Tibial nerve (tissue), 4 donors: Measurements from ENCODE around the gene GNG12.

Experiments used
- EP300 ChIP-seq, 2 donors: sonication (generic); formaldehyde crosslinking; IDR thresholded peaks; one replicate each; pipeline ENCODE4 v1.6.1; 2017; ENCODE audit warnings: antibody characterized with exemption in 2 of 2, mild to moderate bottlenecking in 1 of 2
- POLR2A ChIP-seq, 2 donors: fragments of 450-650 bp; IDR thresholded peaks; one replicate each; pipeline ENCODE4 v1.6.1; 2017; ENCODE audit warnings: antibody characterized with exemption in 2 of 2, mild to moderate bottlenecking in 2 of 2, moderate library complexity in 2 of 2
- TF ChIP-seq, protein P1 (sequence below), 5 experiments: fragments of 200-600 bp in 3 of 5; fragments of 450-650 bp in 2 of 5; sonication (generic) in 3 of 5; IDR thresholded peaks; one replicate each; pipeline ENCODE4 v1.5.1; 2016 to 2019; ENCODE audit warnings: antibody characterized with exemption in 5 of 5, mild to moderate bottlenecking in 3 of 5, moderate library complexity in 2 of 5

DNA sequence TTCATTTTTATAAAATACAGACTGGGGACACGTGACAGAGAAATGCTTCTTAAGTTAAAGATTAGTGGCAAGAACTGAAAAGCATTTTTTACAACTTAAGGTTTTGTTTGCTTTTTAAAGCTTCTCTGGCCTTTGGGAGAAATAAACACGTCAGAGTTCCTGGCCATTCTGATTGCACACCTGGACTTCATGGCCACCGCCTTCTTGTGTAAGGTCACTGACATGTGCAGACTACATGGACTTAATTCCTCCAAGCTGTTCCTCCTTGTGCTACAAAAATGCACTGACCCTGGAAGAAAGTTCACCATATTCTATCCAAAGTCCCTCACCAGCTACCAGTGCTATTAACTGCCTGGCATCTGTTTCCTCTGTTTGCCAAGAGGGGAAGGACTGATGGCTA is 92.1 kb downstream of the GNG12 start:
- no peak for TF ChIP-seq EP300 (IDR thresholded peaks at IDR 0.05)
- TF ChIP-seq, protein P1, sequence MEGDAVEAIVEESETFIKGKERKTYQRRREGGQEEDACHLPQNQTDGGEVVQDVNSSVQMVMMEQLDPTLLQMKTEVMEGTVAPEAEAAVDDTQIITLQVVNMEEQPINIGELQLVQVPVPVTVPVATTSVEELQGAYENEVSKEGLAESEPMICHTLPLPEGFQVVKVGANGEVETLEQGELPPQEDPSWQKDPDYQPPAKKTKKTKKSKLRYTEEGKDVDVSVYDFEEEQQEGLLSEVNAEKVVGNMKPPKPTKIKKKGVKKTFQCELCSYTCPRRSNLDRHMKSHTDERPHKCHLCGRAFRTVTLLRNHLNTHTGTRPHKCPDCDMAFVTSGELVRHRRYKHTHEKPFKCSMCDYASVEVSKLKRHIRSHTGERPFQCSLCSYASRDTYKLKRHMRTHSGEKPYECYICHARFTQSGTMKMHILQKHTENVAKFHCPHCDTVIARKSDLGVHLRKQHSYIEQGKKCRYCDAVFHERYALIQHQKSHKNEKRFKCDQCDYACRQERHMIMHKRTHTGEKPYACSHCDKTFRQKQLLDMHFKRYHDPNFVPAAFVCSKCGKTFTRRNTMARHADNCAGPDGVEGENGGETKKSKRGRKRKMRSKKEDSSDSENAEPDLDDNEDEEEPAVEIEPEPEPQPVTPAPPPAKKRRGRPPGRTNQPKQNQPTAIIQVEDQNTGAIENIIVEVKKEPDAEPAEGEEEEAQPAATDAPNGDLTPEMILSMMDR (IDR thresholded peaks at IDR 0.05), result no peak
- TF ChIP-seq POLR2A (IDR thresholded peaks at IDR 0.05), result no peak
